HG03196 (cell line): ENCODE measurements around the gene PCDH12.

Experiments
- ATAC-seq: cut with Tn5 transposase; IDR thresholded peaks from one replicate; pipeline ENCODE4 v1.9.1; 2021; ENCODE audit not compliant: unreplicated experiment

The PCDH12 gene

DNA sequence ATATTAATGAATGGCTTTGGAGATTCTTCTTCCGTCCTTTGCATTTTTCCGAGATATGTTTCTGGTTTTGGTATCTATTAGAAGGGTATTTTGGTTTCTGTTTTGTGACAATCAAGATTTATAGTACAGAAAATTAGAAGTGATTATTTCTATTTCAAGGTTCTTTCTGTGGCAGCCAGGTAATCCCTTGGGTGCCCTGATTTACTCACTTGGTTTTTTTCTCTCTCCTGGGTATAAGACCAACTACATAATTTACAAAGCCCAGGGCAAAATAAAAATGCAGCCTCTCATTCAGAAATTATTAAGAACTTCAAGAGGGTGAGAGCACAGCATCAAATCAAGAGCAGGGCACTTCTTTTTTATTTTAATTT lies 8.9 kb upstream of the PCDH12 start:
- no peak for ATAC-seq

DNA sequence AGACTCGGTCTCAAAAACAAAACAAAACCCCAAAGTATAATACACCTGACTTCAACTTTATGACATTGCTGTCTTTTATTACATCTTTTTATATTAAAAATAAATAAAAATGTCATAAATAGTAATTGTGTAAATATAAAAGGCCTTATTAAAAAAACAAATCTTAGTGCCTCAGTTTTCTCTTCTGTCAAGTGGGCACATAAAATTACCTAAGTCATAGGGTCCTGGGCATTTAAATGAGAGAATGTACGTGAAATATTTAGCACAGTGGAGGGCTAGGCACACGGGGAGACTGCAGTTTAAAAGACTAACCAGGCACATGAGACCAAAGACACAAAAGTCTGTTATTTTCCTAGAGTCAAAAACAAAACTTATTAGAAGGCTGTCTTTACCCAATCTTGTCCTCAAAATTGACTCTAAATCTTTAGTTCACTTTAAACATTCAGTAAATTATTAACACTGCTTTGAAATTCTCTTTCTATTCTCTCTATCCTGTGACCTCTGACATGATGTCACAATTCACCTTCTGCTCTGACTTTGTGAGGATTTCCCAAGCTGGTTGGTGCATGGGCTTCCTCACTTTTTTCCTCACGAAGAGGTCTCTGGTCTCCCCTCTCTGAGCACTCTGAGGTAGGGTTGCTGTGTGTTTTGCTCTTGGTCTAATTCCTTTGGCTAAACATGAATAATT lies 8.4 kb upstream of the PCDH12 start:
- no peak for ATAC-seq

DNA sequence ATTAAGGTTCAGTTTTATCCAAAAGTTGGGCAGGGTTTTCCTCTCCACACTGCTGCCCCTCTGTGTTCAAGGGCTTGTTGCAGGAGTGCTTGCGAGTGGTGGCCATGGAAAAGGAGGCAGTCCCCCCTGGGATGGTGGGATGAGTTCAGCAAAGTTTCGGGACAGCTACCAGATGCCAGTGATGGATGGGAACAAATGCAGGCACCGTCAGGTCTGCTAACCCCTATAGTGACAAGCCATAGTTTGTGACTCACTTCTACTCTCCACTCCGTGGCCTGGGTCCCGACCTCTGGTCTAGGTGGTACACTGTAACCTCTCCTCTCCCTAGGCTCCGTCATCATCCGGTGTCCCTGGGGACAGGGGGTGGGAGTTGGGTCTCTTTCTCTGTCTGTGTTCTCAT lies 7.1 kb upstream of the PCDH12 start:
- no peak for ATAC-seq

DNA sequence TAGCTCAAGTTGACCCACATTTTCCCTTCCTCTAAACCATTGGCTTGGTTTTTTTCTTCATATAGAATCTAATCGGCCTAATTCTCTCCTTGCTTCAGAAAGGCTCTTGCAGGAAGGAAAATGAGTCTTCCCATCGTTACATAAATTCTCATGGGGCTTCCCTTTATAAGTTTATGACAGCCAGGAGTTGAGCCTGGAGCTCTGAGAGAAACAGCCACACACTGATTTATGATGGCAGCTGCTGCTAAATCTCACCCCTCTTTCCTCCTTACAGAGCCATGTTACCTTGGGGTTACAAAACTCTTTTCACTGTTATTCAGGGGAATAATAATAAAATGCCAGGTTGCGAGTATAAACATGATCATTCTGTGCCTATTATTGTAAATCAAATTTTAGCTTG lies 5.7 kb upstream of the PCDH12 start:
- ATAC-seq, result no peak

DNA sequence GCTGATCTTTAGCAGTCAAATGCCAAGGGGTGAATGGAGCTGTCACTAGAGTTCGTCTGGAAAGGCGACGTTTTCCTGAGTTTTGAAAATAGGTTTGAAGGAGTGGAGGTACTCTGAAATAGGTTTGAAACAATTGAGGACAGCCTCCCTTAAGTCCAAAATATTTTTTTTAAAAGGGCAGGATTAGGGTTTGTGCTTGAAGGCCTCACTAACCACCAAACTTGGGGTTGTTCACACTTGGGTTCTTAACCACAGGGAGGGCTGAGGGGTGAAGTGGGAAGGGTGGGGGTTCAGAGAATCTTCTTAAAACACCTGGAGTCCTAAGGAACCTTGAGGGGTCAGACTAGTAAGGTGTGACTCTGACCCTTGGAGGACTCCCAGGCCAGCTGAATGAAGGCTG lies 3.5 kb upstream of the PCDH12 start:
- no peak for ATAC-seq

DNA sequence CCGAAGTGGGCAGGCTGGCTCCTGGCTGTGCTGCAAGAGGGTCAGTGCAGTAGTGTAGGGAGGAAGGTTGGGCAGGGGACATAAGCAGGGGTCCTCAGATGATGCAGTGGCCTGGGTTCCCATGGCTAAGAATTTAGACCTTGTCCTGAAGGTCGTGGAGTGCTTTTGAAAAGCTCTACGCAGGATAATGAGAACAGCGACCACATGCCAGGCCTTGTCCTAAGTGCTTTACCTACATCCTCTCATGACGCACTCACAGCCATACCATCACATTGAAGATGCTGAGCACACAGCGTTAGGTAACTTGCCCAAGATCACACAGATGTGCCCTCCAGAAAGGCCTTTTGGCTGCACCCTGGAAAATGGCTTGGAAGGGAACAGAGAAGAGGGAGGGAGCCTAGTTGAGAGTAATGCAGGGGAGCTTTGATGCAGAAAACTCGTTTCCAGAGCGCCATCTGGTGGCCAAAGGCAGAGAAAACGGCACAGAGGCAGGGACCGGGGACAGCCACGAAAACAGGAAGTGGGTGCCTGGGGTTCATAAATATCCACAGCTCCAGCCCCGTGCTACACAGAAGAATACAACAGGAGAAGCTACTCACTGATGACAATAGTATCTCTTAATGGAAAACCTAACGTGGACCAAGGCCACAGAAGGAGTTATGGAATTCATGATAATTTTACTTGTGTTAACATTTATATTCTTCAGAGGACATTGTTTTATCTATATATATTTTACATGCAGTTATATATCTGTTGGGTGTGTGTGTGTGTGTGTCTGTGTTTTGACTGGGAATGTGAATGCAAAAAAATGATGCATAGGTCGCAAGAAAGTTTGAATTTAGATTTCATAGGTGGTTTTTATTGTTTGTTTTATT lies 2.7 kb upstream of the PCDH12 start:
- peak; percentile 79 for ATAC-seq

DNA sequence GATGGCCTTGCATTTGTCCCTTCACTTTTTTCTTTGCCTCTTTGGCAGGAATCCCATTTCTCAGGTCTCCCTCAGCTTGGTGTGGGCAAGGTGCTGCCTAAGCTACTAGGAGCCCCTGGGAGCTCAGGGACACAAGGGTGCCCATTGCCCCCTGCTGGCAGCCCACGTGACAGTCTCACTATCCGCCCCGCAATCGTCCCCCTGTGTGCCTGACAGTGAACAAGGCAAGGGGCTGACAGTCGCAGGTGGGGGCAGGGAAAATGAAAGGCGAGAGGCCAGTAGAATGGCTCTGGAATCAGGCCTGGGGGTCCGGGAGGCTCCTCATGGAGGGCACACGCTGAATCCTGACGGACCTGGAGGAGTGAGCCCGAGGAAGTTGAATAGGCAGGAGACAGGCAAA lies 2.0 kb upstream of the PCDH12 start:
- no peak for ATAC-seq

DNA sequence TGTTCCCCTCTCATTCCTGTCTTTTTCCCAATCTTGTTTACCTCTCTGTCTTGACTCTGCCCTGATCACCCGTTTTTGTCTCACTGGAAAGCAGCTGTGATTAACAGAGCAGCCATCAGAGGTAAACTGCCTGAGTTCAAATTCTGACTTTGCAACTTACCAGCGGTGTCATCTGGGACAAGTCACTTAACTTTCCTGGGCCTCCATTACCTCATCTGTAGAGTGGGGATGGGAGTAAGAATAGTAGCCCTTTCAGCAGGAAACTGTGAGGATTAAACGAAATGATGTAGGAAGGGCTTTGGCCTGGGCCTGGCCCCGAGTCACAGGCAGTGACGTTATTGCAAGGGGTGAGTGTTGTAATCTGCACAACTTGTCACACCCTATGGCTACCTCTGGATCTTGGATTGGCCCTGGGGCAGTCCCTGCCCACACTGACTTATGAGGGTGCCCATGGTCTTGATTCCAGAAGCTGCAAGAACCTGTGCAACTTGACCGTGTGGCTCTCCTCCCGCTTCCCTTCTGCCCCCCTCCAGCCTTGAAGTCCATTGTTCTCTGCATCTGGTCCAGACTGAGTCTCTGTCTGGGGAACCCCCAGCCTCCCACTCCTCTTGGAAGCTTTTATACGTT lies 657 bp upstream of the PCDH12 start:
- no peak for ATAC-seq

DNA sequence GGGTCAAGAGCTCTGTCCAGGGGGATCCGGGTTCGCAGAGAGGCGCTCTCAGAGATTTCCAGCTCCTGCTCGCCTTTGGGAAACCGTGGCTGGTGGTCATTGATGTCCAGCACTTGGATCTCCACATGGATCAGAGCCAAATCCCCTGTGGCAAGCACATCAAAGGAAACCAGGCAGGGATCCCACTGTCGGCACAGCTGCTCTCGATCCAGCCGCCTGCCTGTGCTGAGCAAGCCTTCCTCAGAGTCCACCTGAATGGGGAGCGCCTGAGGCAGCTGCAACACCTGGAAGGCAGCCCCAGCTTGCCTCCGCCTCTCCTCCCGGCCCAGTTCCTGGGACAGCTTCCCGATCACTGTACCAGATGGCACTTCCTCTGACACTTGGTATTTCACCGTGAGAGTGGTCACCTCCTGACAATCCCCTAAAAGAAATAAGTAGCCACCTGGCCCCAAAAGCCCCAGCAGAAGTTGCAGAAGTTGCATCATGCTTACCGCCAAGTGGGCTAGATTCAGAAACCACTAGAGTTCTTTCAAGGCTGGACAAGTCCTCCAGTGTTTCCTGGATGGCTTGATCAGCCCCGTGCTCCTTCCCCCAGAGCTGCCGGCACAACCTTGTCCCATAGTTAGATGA lies 520 bp downstream of the PCDH12 start:
- ATAC-seq, result no peak

DNA sequence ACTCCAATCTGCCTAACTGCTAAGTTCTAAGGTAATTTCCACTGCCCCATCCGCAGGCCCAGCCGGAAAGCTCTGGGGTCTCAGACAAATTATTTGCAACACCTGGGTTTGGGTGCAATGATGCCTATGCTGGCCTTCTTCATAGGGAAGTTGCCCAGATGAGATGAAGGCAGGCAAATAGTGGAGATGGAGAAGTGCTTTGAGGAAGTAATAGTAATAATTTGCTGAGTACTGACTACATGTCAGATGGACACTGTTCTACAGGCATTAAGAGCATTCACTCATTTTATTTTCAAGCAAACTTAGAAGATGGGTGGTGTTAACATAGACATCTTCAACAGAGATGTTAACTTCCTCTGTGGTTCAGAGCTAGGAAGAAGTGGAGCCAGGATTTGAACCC lies 3.8 kb downstream of the PCDH12 start:
- ATAC-seq, result no peak

DNA sequence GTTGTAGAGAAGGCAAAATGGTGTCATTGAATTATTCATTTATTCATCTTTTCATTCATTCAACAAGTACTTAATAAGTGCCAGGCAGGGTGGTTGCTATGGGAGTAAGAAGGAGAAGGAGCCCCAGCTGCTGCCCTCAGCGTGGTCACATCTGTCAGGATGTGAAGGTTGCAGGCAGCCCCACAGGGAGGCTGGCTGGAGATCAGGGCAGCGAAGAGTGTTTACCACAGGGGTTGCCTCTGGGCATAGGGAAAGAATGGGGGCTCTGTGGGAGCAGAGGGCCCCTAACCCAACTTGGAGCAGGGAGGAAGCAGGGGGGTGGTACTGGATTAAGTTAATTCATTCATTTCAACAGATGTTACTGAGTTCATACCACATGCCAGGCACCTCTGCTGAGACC lies 6.0 kb downstream of the PCDH12 start:
- ATAC-seq, result no peak

DNA sequence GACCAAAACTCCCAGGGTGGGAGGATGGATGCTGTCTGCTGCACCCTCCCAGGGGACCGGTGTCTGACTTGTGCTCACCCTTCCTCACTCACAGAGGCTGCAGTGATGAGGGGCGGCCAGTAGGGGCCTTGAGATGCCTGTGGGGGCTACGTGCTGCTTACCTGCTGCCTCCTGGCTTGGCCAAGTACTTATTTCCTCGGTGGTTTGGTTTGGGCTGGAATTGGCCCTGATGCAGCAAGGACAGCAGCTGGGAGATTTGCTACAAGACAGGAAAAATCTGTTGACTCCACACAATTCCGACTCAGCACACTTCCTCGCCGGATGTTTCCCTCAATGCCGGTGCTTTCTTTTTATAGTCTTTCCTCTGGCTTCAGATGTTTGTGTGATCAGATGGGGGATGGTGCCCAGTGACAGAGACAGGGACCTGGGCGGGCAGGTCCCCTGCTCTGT lies 6.6 kb downstream of the PCDH12 start:
- peak; percentile 51 for ATAC-seq

DNA sequence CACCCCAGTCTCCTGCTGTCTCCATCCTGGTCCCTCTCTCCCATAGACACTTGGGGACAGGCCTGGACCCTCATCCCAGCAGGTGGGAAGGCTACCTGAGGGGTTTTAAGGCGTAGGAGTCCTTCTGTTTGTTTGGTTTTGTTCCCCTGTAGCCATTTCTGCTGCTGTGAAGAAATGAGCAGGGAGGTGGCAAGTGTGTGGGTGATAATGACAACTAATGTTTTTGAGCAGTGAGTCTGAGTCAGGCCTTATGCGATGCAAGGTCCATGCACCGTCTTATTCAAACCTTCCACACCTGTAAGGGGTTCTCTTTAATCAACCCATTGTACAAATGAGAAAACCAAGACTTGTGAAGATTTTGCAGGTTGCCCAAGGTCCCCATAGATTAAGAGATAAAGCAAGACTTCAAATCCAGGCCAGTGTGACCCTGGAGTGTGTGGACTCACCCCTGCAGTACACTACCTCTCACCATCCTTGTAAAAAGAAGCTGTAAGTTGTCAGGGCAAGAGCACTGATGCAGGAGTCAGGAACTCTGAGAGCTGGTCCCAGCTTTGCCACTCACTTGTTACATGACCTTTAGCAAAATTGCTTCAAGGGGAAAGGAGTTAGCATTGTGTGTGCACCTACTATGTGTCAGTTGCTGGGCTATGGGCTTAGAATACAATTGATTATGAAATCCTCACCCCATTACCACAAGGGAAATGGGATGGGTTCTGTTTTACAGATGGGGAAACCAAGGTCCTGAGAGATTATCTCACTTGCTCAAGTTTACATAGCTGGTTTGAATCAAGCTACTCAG lies 7.6 kb downstream of the PCDH12 start:
- ATAC-seq, result no peak

DNA sequence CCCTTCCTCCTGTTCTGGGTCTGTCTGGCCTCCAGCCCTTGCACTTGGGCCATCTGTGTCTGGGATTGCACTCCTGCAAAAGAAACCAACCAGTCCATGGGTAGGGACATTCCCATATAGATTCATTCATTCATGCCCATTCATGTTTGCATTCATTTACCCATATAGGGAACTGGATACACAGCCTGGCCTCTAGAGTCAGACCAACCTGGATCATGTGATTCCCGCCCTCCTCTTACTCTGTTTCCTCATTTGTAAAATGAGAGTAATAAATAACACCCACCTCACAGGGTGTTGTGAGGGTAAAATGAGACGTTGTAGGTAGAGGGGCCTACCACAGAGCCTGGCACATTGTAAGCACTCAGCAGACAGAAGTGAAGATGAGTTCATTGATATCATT lies 8.5 kb downstream of the PCDH12 start:
- ATAC-seq, result no peak

DNA sequence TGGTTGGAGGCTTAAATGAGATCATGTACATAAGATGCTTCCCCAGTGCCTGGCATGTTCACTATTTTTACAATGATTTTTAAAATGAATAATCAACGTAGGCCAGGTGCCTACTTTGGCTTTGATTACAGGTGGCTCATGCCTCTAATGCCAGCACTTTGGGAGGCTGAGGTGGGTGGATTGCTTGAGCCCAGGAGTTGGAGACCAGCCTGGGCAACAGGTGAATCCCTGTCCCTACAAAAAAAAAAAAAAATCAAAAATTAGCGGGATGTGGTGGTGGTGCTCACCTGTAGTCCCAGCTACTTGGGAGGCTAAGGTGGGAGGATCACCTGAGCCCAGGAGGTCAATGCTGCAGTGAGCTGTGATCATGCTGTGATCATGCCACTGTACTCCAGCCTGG lies 9.2 kb downstream of the PCDH12 start:
- ATAC-seq, result no peak

DNA sequence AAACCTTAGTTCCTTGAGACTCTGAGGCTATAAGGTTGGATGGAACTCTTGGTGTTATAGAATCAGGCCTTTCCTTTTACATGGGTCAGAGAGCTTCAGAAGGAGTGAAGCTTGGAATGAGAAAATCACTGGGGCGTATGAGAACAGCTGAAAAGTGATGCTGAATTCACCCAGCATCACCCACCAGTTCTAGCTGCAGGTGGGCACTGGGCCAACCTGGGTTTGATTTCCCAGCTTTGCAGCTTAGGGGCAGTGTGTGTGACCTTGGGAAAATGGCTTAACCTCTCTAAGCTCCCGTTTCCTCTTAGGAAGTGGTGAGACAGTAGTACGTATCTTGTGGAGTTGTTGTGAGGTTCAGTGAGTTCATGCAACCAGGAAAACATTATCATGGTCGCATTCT lies 10.7 kb downstream of the PCDH12 start:
- no peak for ATAC-seq

DNA sequence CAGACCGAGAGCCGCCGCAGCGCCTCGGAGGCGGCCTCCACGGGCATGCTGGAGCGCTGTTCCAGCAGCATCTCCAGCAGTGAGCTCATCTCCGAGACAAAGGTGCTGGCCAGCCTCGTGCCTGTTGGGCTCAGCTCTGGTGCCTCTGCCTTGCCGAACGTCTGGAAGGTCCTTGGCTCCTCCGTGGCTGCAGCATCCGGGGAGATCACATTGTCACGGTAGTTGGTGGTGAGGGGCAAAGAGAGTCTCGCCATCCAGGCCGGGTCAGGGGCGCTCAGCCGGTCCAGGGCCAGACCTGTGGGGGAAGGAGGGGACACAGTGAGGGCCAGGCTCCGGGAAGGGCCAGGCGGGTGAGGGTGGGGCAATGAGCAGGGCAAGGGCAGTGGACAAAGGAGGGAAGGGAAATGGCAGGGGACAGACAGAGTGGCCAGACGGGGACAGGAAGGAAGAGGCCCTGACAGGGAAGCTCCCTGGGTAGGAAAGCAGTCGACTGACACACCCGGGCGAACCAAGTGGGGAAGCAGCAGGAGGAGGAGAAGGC lies 12.4 kb downstream of the PCDH12 start:
- no peak for ATAC-seq

DNA sequence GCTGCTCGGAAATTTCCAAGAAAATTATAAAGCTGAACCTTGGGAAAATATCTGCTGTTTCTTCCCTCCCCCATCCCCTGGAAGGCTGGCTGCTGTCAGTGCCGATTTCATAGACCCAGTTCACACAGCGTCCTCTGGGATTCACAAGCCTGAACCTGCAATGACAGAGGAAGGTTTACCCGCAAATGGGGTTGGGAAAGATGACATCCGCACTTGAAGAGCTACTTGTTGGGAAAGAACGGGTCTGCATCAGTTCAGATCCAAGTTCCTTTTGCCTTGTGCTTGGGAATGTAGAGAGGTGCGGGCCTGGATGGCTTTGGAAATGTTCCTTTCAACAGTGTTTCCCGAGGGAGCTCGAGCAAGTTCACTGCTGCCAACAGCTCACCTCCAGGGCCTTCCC lies 13.9 kb downstream of the PCDH12 start:
- ATAC-seq, result no peak

DNA sequence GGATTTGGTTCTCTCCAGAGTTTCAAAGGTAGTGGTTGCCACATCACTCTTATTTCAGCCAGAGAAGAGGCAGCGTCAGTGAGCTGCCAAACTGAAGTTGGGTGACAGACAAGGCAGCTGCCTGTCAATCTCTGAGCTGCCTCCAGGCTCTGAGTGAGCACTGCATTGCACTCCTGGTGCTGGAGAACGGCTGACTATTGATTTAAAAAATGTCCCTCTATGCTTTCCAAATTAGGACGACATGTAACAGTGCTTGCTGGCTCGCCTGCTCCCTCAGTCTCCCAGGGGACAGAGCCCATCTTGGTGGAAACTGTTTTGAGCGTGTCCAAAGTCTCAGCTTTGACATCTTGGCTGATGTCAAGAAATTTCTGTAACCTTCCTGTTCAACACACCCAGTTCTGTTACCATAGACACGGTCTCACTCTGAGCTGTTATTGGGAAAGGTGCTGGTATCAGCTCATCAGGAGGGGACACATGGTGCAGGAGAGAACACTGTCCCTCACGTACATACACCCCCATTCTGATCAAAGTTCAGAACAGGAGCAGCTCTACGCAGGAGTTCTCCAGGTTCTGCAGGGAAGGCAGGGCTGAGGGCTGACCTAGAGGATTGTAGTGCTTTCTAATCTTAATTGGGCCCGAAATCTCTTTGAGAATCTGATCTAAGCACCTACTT lies 15.7 kb downstream of the PCDH12 start:
- no peak for ATAC-seq

DNA sequence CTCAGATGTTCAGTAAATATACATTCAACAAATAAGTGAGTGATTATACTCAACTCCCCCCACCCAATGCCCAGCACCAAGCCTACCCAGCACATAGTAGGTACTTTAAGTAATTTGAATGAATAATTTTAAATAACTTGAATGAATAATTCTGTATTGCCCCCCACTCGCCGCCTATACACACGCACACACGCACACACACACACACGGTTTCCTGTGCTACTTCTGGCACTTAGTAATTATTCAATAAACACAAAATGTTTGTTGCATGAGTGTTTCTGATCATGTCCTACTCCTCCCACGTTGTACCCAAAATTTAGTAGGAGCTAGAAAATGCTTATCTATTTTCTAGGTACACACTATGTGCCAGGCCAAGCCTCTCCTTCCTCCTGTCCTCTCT lies 16.2 kb downstream of the PCDH12 start:
- no peak for ATAC-seq
